Posterior vena cava (tissue), 2 donors: ENCODE measurements around the gene PLEKHA8. TPM values are rescaled to one million over a fixed set of nuclear protein-coding genes. Genes with fewer than 3 reads are reported as not detected.

Experiments used
- DNase-seq: peaks from one replicate; pipeline ENCODE4 v3.0.0-alpha.2; 2020; ENCODE audit warnings: low spot score
- intact Hi-C, 2 donors: fragments of 100-400 bp; cut with DNase I; formaldehyde crosslinking; loops; one replicate each; pipeline versions ENCODE4 v1.14.1 to v1.14.2; 2022 to 2023
- total RNA-seq, 2 donors: library from RNA; stranded (reverse); fragmentation: NEBNext Ultra II Directional; extraction: Animal tissue kit (Norgen Biotek cat#: 25700); gene quantifications; one replicate each; pipeline ENCODE4 v1.2.1, GENCODE V29; 2021
- donor health status: DM: yes; HTN: yes; CAD: no.
- donor health status: DM: yes; HTN: yes; CAD: no.

Gene PLEKHA8
- total RNA-seq, 2 donors from 2014 or later, result 11.1 to 13.0 TPM

DNA sequence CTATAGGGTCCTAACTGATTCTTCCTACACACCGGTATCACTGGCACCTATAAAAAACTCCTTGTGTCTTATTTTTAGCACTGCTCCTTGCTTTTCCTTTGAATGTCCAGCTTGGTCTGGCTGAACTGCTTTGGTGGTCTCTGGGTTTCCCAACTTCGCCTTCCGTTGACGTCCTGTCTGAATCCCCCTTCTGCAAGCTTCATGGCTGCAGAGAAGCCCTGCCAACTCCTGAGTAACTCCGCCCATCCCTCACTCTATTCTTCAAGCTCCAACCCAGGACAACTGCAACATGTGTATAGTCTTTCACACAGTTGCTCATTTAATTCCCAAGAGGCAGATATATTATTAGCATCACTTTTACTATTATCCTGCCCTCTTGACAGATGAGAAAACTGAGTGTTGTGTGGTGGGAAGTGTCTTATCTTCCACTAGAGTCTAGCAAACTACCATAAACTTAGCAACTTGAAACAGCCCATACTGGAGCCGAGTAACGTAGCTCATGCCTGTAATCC, 147.5 kb downstream of the PLEKHA8 start:
- intact Hi-C loops, result no loop called here

DNA sequence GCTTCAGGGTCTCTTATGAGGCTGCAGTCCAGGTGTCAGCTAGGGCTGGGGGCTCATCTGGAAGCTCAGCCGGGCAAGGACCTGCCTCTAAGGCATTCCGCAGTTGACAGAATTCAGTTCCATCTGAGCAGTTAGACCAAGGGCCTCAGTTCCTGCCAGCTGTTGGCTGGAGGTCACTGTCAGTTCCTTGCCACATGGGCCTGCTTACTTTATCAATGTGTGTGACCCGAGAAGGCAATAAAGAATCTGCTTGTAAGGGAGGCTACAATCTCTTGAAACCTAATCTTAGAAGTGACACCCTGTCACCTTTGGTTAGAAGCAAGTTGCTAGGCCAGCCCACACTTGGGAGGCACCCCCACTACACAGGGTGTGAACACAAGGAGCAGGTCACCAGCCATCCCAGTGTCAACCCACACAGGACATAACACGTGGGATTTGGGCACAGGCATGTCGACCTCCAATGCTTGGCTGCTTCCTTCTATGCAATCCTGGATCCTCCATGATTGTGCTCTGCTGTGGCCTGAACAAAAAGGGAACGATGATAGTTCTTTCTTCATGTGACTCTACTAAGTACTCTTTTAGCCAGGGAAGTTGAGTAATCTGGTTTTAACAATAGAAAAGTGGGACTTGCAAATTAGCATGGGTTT, 148.4 kb downstream of the PLEKHA8 start:
- intact Hi-C loops, result no loop called here

More for the DNA sequence above, 147.5 kb downstream of the PLEKHA8 start:
- DNase-seq, result no peak

DNA sequence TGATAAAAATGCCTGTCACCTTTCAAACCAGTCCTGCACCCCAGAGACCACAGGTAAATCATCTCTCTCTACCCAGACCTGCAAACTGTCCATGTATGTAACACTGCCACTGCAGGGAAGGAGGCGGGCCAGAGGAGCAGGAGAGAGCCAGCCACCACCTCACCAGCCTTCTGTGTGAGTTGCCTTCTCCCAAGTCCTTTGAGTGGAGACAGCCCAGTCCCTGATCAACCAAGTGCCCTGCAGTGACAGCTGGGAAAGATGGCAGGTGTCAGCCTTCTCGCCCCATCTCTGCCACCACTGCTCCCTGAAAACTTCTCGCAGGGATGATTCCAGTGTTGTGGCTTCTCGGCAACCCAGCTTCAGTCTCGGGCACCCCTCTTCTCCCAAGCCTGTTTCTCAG, 149.0 kb downstream of the PLEKHA8 start:
- DNase-seq, result no peak
- intact Hi-C loops, result no loop called here

More for the DNA sequence above, 148.4 kb downstream of the PLEKHA8 start:
- DNase-seq, result no peak

DNA sequence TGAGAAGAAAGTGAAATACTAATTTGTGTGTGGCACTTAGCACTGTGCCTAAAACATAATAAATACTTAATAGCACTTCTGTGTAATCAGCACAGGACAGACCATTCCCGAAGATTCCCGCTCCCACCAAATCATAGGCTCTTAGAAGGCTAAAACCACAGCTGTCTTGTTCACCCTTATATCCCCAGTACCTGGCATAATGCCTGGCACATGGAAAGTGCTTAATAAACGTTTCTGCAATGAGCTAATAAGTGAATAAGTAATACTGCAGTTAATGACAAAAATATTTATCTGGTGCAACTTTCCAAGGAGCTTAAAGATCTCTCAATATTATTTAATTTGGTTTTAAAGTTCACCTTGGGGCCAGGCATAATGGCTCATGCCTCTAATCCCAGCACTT, 149.8 kb downstream of the PLEKHA8 start:
- intact Hi-C loops, result no loop called here

DNA sequence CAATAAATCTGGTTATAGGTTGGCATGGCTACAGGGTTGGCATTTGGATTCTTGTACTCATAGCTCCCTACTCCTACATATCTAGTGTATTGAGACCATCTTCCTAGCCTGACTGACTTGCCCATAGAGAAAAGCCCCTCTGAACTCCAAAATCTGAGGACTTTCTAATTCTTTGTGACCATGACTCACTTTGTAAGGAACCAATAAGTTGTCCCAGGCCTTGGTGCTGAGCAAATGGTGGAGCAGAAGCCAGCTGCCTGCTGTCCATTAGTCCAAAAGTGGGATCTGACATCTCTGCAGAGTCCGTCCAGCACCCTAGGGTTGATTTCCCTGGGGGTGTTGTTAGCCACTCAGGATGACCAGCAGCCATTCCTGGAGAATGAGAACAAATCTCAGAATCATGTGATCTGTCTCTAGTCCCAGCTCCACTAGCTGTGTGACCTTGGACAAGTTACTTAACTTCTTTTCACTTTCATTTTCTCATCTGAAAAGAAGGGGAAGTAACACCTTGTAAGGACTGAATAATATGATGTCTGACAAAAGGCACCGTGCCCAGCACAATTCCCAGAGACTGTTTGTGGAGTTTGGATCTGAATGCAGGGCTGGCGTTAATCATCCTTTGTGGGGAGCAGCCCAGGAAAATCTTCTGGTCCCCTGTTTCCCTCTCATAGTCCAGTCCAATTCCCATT, 150.7 kb downstream of the PLEKHA8 start:
- intact Hi-C loops, result no loop called here
- DNase-seq, result no peak

More for the DNA sequence above, 149.8 kb downstream of the PLEKHA8 start:
- DNase-seq, result no peak

Other genes with a start within 250 kb of the PLEKHA8 start
- 10 to 100 TPM; 20.8 to 21.4 TPM for gene WIPF3, start 221.9 kb upstream of the PLEKHA8 start, total RNA-seq
- gene SCRN1, start 38.6 kb upstream of the PLEKHA8 start, total RNA-seq, result 10 to 100 TPM; 50.6 to 57.9 TPM
- gene FKBP14, start 1.7 kb upstream of the PLEKHA8 start, total RNA-seq, result 10 to 100 TPM; 25.4 to 27.9 TPM
- 10 to 100 TPM; 61.7 to 76.1 TPM for gene MTURN, start 106.6 kb downstream of the PLEKHA8 start, total RNA-seq